Activated T-cell treated with anti-CD3 and anti-CD28 coated beads for 48 hours (primary cell): ENCODE measurements around the gene SSBP1.
"Not testable (repeated sequence)": the region's sequence is repeated elsewhere in the genome, so short reads cannot be mapped to it uniquely, and the experiment has no call there.

Source experiments
- DNase-seq: peaks from one replicate; pipeline ENCODE4 v3.0.0-alpha.2; 2020; ENCODE audit warnings: low read depth

Gene SSBP1, protein sequence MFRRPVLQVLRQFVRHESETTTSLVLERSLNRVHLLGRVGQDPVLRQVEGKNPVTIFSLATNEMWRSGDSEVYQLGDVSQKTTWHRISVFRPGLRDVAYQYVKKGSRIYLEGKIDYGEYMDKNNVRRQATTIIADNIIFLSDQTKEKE

DNA sequence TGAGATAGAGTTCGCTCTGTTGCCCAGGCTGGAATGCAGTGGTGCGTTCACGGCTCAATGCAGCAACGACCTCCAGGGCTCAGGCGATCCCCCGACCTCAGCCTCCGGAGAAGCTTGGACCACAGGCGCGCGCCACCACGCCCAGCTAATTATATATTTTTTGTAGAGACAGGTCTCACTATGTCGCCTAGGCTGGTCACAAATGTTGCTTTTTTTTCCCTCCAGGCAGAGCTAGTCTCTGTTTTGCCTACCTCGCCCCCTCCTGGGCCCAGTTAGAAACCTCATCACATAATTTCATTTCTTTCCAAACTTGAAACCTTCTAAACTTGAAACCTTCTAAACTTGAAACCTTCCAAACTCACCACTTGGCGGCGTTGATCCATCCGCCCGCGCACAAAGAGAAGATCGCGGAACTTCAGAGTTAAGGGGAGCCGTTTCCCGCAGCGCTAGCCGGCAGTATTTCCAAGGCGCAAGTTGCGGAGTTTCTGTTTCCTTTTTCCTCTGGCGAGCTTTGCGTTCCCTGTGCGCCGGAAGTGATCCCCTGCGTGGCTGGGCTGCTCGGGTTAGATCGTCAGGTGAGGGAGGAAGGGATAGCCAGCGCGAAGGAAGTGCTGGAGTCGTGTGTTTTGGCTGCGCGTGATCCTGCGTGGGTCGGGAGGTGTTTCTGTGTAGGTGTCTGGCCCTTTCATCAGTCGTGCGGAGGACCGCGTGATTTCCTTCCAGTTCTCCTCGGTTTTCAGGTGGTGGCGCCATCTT, at the start of gene SSBP1:
SSBP1 (plus strand) TSS at position 523 of the 756 bp plus-strand sequence. CDS start 809 bp downstream, outside the sequence.
- peak; percentile 87 for DNase-seq

DNA sequence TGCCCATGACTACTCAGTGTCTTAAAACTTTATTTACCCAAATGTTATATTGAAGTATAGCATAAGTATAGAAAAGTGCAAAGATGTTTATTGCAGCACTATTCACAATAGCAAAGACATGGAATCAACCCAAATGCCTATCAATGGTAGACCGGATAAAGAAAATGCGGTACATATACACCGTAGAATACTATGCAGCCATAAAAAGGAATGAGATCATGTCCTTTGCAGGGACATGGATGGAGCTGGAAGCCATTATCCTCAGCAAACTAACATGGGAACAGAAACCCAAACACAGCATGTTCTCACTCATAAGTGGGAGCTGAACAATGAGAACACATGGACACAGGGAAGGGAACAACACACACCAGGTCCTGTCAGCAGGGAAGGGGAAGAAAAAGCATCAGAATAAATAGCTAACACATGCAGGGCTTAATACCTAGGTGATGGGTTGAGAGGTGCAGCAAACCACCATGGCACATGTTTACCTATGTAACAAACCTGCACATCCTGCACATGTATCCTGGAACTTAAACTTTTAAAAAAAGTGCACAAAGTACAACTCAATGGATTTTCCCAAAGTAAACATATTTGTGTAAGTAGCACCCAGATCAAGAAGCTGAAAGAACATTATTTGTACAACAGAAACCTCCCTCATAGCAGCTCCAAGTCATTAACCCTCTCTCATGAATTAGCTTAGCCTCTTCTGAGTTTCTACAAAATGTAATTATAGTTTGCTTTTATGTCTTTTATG, 48.9 kb upstream of the SSBP1 start:
- not testable (repeated sequence) for DNase-seq

- DNase-seq, result no peak
These were observed 46.6 kb upstream of the SSBP1 start for GRCh38 chr7:141691540-141691939.

DNA sequence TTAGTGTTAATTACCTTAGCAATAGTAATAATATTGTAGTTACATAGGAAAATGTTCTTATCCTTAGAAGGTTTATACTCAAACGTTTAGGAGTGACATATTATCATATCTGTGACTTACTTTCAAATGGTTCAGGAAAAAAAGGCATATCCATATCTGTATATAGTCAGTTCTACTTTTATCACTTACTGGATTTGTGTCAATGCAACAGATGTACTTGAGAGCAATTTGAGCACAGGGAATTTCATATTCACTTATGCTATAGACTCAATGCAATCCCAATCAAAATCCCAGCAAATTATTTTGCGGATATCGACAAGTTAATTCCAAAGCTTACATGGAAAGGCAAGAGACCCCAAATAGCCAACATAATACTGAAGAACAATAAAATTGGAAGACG, 46.2 kb upstream of the SSBP1 start:
- no peak for DNase-seq

DNA sequence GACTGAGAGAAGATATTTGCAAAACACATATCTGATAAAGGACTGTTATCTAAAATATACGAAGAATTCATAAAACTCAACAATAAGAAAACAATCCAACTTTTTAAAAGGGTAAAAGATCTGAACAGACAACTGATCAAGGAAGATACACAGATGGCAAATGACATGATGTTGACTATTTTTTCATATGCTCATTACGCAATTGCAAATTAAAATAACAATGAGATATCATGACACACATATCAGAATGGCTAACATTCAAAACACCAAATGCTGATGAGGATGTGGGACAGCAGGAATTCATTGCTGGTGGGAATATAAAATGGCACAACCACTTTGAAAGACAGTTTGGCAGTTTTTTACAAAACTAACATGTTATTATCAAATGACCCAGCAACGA, 45.1 kb upstream of the SSBP1 start:
- no peak for DNase-seq

- DNase-seq, result no peak
These were observed 42.3 kb upstream of the SSBP1 start for GRCh38 chr7:141695803-141696289.

GRCh38 chr7:141696348-141696747, 41.8 kb upstream of the SSBP1 start:
- DNase-seq, result no peak

- DNase-seq, result no peak
These were observed 40.8 kb upstream of the SSBP1 start for GRCh38 chr7:141697211-141697871.

DNA sequence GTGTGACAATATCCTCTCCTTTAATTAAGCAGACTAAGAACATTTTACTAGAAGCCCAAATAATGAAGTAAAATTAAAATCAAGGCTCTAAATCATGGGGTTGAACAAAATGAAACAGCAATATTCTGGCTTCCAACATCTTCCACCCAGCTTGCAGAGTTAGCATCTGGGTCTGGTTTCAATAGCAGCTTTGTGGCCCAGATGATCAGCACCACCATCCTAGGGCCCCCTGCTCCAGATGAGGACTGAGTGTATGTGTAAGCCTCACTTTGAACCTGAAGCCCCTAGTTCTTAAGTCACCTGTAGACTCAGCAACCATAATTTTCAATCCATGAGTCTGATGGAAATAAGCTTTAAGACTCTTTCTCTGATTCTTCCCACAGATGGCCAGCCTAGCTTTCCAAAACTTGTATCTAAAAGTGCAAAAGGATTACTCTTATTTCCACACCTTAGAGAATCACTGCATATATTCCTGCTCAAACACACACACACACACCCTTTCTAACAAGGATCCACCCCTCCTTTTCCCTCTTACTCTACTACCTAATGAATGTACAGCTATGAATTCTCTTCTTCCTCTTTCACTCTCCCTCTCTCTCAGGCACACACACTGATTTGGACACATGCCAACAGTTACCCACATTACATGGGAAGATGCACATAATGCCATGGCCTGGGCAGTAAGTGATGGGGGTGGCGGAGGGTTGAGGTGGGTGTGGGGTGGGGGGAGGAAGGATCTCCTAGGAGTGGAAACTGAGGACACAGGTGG, 39.7 kb upstream of the SSBP1 start:
- DNase-seq, result no peak

DNA sequence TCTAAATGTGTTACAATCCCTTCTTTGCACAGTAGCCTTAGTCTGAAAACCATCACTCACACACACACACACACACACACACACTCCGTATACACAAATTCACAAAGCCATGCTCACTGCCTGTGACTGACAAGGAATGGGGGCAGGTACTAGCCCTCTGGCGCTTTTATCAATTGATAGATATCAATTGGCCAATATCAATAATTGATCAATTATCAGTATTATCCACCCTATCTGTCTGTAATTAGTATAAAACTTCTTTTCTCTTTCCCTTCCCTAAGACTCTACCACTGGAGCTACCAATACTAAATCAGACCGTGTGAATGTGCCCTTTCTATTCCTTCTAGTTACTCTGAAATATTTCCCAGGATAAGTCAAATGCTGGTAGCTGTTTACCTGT, 38.3 kb upstream of the SSBP1 start:
- DNase-seq, result no peak

DNA sequence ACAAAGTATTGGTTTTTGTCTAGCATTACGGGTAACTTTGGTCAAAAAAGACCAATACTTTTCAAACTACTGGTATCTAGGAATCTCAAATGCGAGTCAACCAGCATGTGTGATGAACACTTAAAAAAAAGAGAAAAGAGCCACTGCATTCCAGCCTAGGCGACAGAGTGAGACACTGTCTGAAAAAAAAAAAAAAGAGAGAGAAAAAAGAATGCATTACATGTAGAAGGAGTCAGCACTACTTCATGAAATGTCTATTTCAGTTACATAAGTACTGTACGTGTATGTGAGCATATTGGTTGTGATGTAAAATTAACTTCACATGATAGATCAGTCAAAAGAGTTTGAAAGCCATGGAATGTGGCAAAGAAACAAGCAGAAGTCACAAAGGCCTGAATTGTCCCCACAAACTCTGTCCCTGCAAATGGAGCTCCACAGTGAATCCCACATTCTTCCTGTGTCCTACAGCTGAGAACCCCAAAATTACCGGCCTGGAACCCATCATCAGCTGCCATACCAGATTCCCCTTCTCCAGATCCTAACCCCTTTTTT, 37.8 kb upstream of the SSBP1 start:
- DNase-seq, result no peak

- DNase-seq, result no peak
These were observed 37.2 kb upstream of the SSBP1 start for GRCh38 chr7:141700848-141701371.

DNA sequence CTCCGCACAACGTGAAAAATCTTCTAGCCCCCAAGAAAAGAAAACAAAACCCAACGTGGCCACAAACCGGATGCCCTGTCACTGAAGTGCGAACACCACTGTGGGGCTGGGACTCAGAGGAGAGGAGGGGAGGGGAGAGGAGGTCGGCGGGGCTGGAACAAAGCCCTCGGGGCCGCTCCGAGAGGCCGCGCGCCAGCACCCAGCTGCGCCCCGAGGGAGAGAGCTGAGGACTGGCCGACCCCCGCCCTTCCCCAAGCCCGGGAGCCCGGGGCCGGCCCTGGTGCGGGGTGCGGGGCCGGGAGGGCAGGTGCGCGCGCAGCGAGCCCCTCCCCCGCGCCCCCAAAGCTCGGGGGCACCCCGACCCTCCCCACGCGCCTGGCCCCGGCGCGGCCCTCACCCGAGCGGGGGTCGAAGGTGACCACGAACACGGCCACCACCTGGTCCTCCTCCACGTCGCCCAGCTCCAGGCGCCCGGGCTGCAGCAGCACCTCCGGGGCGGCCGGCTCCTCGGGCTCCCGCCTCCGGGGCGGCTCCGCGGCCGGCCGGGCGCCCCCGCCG, 36.6 kb upstream of the SSBP1 start:
- DNase-seq, result peak; percentile 52

GRCh38 chr7:141702047-141702567, 36.1 kb upstream of the SSBP1 start, which contains the start of gene DENND11:
Gene DENND11, minus strand, starts transcription at chr7:141702166. Its CDS starts 13 bp downstream, at chr7:141702153.
- DNase-seq, result peak; percentile 49

DNA sequence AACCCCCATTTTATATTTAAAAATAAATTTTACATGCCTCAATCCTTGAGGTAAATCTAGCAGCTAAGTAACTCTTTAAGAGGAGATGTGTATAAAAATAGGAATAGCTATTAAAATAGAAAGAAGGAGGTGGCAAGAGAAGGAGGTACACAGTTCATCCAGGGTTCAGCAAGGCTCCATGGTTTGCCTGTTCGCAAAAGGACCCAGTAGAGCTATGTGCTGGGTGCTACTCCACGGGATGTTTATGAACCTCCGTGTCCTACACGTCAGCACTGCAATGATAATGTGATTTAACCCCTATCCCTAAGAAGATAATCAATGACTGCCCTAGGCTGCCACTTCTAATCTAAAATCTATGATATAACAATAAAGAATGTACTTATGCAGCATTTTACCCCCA, 35.3 kb upstream of the SSBP1 start:
- no peak for DNase-seq

DNA sequence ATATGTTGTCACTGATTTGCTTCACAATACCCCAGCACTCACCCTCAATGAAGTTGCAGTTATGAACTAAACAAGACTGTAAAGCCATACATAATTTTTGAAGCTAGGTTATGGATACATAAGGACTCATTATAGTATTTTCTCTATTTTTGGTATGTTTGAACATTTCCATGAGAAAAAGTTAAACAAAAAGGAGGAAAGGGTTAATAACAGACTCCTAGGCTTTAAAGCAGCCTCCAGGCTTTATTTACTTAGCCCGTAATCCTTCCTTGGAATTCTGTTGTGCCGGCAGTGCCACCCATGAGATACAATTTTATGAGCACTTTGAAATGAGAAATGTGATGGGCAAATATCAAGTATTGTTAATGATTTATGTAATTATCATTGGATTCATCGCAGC, 34.0 kb upstream of the SSBP1 start:
- DNase-seq, result no peak

GRCh38 chr7:141704741-141705140, 33.4 kb upstream of the SSBP1 start:
- no peak for DNase-seq

DNA sequence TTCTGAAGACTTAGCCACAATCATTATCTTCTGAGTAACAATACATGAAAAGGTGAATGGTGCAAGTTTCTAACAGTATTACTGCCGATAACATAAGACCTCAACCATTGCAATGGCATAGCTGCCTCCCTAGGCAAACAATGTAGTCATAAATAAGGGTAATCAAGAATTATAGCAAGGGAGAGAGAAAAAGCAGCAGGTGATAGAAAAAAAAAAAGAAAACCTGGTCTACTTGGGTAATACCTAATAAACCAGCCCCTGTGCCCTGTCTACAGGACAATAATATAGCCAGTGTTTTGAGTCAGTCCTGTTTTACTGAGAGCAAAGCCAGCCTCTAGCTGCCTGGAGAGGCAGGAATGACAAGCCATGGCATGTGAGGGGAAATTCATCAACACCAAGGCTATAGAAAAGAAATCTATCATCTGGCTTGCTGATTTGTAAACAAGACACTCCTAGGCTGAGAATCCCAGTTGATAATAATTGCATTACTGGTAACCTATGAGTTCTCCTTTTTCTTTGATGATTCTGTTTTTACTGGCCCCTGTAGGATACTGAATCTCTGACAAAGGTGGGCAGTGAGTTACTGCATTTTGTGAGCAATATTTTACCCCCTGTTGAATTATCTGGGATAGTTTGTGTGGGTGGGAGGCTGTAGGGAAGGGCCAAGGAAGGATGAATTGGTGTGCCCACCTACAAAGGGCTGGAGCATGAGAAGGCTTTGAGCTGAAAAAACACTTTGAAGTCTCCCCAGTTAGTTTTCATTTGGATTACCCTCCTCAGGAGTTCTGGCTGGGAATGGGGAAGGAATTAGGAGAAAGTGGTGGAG, 31.7 kb upstream of the SSBP1 start:
- DNase-seq, result no peak

DNA sequence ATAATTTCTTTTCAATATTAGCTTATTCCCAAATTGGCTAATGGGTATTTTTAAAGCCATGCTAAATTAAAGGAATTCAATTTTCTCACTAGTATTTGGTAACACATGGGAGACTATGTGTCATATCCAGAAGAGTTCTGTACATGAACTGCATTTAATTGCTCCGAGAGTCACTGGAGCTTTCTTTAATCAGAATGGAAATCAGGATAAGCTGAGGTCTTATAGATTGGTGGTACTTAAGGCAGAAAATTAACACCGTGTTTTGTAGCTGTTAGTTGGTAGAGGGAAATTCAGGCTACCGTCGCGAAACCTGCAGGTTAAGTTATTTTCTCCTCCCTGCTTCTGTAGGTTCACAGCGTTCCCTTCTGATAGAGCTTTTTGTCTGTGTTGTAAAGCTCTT, 29.8 kb upstream of the SSBP1 start, which contains the start of gene WEE2:
WEE2 (plus strand) TSS at position 3 of the 400 bp plus-strand sequence. CDS start 406 bp downstream, outside the sequence.
- no peak for DNase-seq
